Vagina (tissue), 2 donors: Measurements from ENCODE around the gene AFG3L2. TPM values are rescaled to one million over a fixed set of nuclear protein-coding genes. Genes with fewer than 3 reads are reported as not detected.

Experiments
- DNase-seq, 2 donors: peaks; one replicate each; pipeline ENCODE4 v3.0.0-alpha.2; 2017; ENCODE audit errors: extremely low spot score in 2 of 2
- H3K27ac ChIP-seq: fragments of 200-600 bp; sonication (generic); one replicate; pipeline ENCODE4 v1.5.1; 2019
- H3K27me3 ChIP-seq: fragments of 200-600 bp; sonication (generic); one replicate; pipeline ENCODE4 v1.5.1; 2019
- H3K36me3 ChIP-seq, 2 donors: fragments of 200-600 bp; sonication (generic); one replicate each; pipeline ENCODE4 v1.5.1; 2017 to 2019
- H3K4me1 ChIP-seq: fragments of 200-600 bp; sonication (generic); one replicate; pipeline ENCODE4 v1.5.1; 2019
- H3K4me3 ChIP-seq, 2 donors: fragments of 200-600 bp; sonication (generic); 1 replicate in 1 of 2; 2 replicates in 1 of 2; pipeline ENCODE4 v1.5.1; 2016 to 2019
- H3K9me3 ChIP-seq: fragments of 200-600 bp; sonication (generic); one replicate; pipeline ENCODE4 v1.5.1; 2019
- CTCF ChIP-seq, 3 experiments: fragments of 450-650 bp in 2 of 3; fragments of 200-600 bp in 1 of 3; sonication (generic) in 1 of 3; IDR thresholded peaks; one replicate each; pipeline ENCODE4 v1.5.1; 2017 to 2019; ENCODE audit warnings: antibody characterized with exemption in 3 of 3, mild to moderate bottlenecking in 2 of 3, moderate library complexity in 2 of 3
- POLR2A ChIP-seq, 2 donors: fragments of 450-650 bp; IDR thresholded peaks; one replicate each; pipeline ENCODE4 v1.6.1; 2017; ENCODE audit warnings: antibody characterized with exemption in 2 of 2, mild to moderate bottlenecking in 2 of 2, moderate library complexity in 2 of 2
- POLR2AphosphoS5 ChIP-seq, 2 donors: sonication (generic); formaldehyde crosslinking; IDR thresholded peaks; one replicate each; pipeline ENCODE4 v1.9.0; 2017; ENCODE audit warnings: antibody characterized with exemption in 2 of 2, mild to moderate bottlenecking in 2 of 2, low read depth in 1 of 2; ENCODE audit not compliant: insufficient read depth in 1 of 2
- intact Hi-C: fragments of 100-400 bp; cut with DNase I; formaldehyde crosslinking; loops from one replicate; pipeline ENCODE4 v1.15.1; 2023
- total RNA-seq: library from RNA; depleted of rRNA; stranded (reverse); fragments of >200 nt; gene quantifications from one replicate; pipeline ENCODE4 v1.2.3, GENCODE V29; 2016

AFG3L2 gene
- total RNA-seq, 1 donor from 2014 or later = 38.3 TPM

GRCh38 chr18:12373116-12373770, 3.8 kb downstream of the AFG3L2 start:
- H3K4me1 ChIP-seq = peaks cover 42% of the 10 kb centered on the region
- H3K27me3 ChIP-seq = no peaks in the 10 kb centered on the region
- H3K36me3 ChIP-seq = peaks cover 0 to 9% of the 10 kb centered on the region in 2 donors
- no peak for DNase-seq
- no peak overlapping the region for H3K27ac ChIP-seq
- TF ChIP-seq POLR2A (IDR thresholded peaks at IDR 0.05) = no peak
- TF ChIP-seq CTCF (IDR thresholded peaks at IDR 0.05) = no peak
- TF ChIP-seq POLR2AphosphoS5 (IDR thresholded peaks at IDR 0.05; ENCODE audit: insufficient read depth in 1 of 2, low read depth in 1 of 2) = no peak
- no peak overlapping the region for H3K4me3 ChIP-seq
- no peaks in the 10 kb centered on the region for H3K9me3 ChIP-seq
- intact Hi-C loops = no loop called here

DNA sequence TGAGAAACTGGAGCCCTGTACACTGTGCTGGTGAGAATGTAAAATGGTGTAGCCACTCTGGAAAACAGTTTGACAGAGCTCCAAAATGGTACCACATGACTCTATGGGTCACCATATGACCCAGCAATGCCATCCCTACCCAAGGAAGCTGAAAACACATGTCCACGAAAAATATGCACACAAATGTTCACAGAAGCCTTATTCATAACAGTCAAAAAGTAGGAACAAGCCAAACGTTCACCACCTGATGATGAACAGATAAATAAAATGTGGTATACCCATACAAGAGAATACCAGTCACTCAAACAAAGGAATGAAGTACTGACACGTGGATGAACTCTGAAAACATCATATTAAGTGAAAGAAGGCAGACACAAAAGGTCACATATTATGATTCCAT, 4.6 kb downstream of the AFG3L2 start:
- Histone ChIP-seq H3K4me1 (peaks cover 35% of the 10 kb centered on the region), H3K27ac (no peak overlapping the region), H3K27me3 (no peaks in the 10 kb centered on the region), H3K9me3 (no peaks in the 10 kb centered on the region), H3K4me3 (no peak overlapping the region), H3K36me3 (peaks cover 0 to 17% of the 10 kb centered on the region in 2 donors)
- intact Hi-C loops = no loop called here
- no peak for DNase-seq
- TF ChIP-seq POLR2AphosphoS5 (IDR thresholded peaks at IDR 0.05; ENCODE audit: insufficient read depth in 1 of 2, low read depth in 1 of 2) (no peak), POLR2A (IDR thresholded peaks at IDR 0.05) (no peak), CTCF (IDR thresholded peaks at IDR 0.05) (no peak)

DNA sequence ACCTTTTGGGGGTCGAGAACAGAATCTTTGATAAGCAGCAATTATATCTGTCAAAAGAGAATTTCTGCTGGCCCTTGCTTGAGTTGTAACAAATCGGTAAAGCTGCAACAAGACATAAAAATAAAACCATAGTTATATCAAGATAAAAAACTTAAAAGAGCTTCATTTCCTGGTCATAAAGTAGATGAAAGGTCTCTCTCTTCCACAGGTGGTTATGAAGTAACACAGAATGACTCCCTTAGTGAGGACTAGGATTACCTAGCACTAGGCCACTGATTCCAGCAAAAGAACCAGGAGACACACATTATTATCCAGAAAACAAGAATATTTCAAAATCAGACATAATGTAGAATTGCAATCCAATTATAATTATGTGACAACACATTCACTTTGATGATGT, 5.4 kb downstream of the AFG3L2 start:
- Histone ChIP-seq H3K4me1 (peaks cover 35% of the 10 kb centered on the region), H3K4me3 (no peak overlapping the region), H3K27ac (no peak overlapping the region), H3K36me3 (peaks cover 0 to 25% of the 10 kb centered on the region in 2 donors), H3K9me3 (no peaks in the 10 kb centered on the region), H3K27me3 (no peaks in the 10 kb centered on the region)
- DNase-seq = no peak
- intact Hi-C loops = no loop called here
- TF ChIP-seq POLR2A (IDR thresholded peaks at IDR 0.05) (no peak), CTCF (IDR thresholded peaks at IDR 0.05) (no peak), POLR2AphosphoS5 (IDR thresholded peaks at IDR 0.05; ENCODE audit: insufficient read depth in 1 of 2, low read depth in 1 of 2) (no peak)

DNA sequence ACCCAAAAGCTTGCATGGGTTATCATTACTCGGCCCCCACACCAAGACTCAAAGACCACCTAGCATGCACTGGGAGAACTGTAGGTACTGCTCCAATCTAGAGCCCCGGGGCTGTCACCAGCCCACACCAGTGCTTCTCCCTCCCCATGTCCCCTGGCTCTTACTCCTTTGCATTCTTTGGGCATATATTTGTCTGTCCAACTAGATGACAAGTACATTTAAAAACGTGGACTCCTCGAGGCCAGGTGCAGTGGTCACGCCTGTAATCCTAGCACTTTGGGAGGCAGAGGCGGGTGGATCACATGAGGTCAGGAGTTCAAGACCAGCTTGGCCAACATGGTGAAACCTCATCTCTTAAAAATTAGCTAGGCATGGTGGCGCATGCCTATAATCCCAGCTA, 7.8 kb downstream of the AFG3L2 start:
- peaks cover 13% of the 10 kb centered on the region for H3K4me1 ChIP-seq
- H3K9me3 ChIP-seq = no peaks in the 10 kb centered on the region
- no peak overlapping the region for H3K4me3 ChIP-seq
- H3K27me3 ChIP-seq = no peaks in the 10 kb centered on the region
- intact Hi-C loops = no loop called here
- no peak overlapping the region for H3K27ac ChIP-seq
- DNase-seq = no peak
- H3K36me3 ChIP-seq = peaks cover 0 to 42% of the 10 kb centered on the region in 2 donors
- TF ChIP-seq CTCF (IDR thresholded peaks at IDR 0.05) (no peak), POLR2A (IDR thresholded peaks at IDR 0.05) (no peak), POLR2AphosphoS5 (IDR thresholded peaks at IDR 0.05; ENCODE audit: insufficient read depth in 1 of 2, low read depth in 1 of 2) (no peak)

- H3K27me3 ChIP-seq = no peaks in the 10 kb centered on the region
- H3K36me3 ChIP-seq = peaks cover 0 to 64% of the 10 kb centered on the region in 2 donors
Observed at GRCh38 chr18:12366784-12367183, 10.2 kb downstream of the AFG3L2 start.

More at GRCh38 chr18:12366784-12367183, 10.2 kb downstream of the AFG3L2 start:
- intact Hi-C loops = no loop called here
- H3K27ac ChIP-seq = no peak overlapping the region
- DNase-seq = no peak
- no peak overlapping the region for H3K4me3 ChIP-seq
- H3K9me3 ChIP-seq = no peaks in the 10 kb centered on the region
- TF ChIP-seq POLR2A (IDR thresholded peaks at IDR 0.05) (no peak), CTCF (IDR thresholded peaks at IDR 0.05) (no peak), POLR2AphosphoS5 (IDR thresholded peaks at IDR 0.05; ENCODE audit: insufficient read depth in 1 of 2, low read depth in 1 of 2) (no peak)
- no peaks in the 10 kb centered on the region for H3K4me1 ChIP-seq
